VCaP (cell line): ENCODE measurements around the gene EMC7.
"Not testable (repeated sequence)": the region's sequence is repeated elsewhere in the genome, so short reads cannot be mapped to it uniquely, and the experiment has no call there.

ENCODE experiments used
- H3K27ac ChIP-seq: fragments of 450-650 bp; 2 replicates; pipeline ENCODE4 v1.5.1; 2017
- TF ChIP-seq, protein P1 (sequence below): fragments of 450-650 bp; conservative IDR thresholded peaks from 2 replicates; pipeline ENCODE4 v1.5.1; 2017; ENCODE audit warnings: mild to moderate bottlenecking, moderate library complexity

Gene EMC7

DNA sequence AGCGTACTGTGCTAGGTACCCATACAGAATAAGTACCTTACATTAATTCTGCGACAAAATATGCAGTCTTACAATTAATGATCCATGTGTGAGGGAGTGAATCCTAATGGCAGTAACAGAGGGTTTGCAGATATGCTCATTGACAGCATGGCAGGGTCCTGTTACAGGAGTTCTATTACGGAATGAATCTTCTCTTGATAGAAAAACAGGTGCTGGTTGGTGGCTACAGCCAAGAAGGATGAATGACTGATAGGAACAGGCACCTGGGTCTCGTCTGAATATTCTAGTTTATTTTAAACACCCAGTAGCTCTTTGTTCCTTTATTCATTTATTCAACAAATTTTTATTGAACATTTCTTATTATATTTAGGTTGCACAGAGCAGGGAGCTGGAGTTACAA is 23.0 kb upstream of the EMC7 start:
- TF ChIP-seq, protein P1, sequence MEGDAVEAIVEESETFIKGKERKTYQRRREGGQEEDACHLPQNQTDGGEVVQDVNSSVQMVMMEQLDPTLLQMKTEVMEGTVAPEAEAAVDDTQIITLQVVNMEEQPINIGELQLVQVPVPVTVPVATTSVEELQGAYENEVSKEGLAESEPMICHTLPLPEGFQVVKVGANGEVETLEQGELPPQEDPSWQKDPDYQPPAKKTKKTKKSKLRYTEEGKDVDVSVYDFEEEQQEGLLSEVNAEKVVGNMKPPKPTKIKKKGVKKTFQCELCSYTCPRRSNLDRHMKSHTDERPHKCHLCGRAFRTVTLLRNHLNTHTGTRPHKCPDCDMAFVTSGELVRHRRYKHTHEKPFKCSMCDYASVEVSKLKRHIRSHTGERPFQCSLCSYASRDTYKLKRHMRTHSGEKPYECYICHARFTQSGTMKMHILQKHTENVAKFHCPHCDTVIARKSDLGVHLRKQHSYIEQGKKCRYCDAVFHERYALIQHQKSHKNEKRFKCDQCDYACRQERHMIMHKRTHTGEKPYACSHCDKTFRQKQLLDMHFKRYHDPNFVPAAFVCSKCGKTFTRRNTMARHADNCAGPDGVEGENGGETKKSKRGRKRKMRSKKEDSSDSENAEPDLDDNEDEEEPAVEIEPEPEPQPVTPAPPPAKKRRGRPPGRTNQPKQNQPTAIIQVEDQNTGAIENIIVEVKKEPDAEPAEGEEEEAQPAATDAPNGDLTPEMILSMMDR = no peak
- H3K27ac ChIP-seq = no peak overlapping the region

DNA sequence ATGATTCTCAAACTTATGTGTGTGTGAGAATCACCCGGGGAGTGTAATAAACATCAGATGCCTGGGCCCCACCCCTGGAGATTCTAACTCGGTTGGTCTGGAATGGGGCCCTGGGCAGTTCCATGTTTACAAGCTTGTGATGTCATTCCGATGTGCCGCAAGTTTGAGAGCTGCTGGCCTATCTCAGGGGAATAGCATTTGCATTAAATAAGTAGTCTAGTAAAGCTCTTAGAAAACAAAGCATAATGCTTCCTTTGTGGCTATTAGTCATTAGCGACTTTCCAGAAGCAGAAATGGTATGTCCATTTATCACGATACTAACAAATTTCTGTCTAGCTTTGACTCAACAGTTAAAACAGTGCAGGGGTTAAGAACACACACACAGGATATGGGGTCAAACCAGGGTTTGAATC is 21.1 kb upstream of the EMC7 start:
- H3K27ac ChIP-seq = no peak overlapping the region
- TF ChIP-seq, protein P1 = no peak

DNA sequence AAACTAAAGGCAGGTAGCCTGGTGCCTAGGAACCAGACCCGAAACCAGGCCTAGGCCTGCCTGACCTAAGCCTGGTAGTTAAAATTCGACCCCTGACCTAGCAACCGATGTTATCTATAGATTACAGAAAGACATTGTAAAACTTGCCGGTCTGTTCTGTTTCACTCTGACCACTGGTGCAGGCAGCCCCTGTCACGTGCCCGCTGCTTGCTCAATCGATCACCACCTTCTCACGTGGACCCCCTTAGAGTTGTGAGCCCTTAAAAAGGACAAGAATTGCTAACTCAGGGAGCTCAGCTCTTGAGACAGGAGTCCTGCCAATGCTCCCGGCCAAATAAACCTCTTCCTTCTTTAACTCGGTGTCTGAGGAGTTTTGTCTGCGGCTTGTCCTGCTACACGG is 20.1 kb upstream of the EMC7 start:
- H3K27ac ChIP-seq = not testable (repeated sequence)

DNA sequence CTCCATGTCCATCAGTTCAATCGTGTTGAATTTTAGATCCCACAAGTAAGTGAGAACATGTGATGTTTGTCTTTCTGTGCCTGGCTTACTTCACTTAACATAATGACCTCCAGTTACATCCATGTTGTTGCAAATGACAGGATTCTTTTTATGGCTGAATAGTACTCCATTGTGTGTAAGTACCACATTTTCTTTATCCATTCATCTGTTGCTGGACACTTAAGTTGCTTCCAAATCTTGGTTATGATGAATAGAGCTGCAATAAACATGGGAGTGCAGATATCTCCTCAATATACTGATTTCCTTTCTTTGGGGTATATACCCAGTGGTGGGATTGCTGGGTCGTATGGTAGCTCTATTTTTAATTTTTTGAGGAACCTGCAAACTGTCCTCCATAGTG is 18.8 kb upstream of the EMC7 start:
- H3K27ac ChIP-seq = not testable (repeated sequence)

DNA sequence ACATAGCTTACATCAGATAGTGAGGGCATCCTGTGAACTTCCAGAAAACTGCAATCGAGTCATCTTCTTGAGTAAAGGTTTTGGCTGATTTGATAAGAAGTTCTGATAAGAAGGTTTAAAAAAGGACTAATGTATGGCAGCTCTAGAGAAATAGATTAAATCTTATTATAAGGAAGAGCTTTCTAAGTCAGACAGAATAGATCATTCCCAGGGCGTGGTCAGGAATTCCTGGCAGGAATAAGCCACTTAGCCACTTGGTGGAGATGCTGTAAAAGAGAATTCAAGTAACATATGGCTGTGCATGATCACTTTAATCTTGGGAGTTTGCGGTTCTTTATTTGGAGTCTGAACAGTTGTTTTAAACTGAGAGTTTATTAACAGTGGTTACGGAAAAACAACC is 17.6 kb upstream of the EMC7 start:
- TF ChIP-seq, protein P1 = peak; percentile 40
- H3K27ac ChIP-seq = no peak overlapping the region

DNA sequence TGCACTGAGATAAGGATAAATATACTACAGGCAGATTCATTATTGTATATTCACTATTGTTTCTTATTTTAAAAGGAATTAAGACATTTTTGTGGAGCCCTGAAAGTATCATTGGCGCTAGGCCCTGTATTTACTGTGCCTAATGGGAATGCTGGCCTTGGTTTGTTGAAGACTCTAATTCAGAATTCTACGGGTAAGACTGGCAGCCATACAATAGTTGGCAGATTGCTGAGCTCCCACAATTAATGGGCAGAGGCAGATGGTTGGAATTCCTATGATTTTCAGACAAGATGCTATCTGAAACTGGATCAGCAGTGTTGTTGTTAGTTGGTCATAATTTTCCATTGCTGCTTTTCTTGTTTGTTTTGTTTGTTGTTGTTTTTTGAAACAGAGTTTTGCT is 15.0 kb upstream of the EMC7 start:
- no peak overlapping the region for H3K27ac ChIP-seq
- TF ChIP-seq, protein P1 = no peak

DNA sequence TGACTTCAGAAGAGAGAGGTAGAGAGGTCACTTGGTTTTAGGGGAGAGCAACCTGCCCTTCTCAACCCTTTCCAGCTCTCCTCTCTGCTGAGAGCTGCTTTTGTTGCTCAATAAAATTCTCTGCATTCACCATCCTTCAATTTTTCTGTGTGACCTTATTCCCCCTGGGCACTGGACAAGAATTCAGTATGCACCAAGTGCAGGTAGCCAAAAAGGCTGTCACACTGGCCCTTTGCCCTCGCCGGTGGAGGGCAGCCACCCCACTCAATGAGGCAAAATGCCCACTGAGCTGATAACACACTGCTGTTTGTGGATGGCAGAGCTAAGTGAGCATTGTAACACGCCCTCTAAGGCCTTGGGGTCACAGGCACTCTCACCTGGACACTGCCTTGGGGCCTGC is 13.1 kb upstream of the EMC7 start:
- TF ChIP-seq, protein P1 = no peak
- no peak overlapping the region for H3K27ac ChIP-seq

DNA sequence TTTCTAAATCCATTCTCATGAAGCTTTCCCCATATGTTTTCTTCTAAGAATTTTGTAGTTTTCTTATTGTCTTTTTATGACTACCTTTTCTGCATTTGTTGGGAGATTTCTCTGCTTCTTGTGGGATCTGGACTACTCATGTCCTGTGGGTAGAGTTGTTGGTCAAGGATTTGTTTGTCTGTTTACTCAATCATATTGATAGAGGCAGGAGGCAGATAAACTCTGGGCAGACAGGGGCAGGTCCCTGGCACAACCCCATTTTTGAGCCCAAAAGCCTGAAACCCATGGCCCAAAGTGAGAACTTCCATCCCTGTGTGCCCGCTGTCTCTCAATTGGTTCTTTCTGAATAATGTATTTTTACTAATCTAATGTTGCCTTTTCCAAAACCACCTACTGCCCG is 12.6 kb upstream of the EMC7 start:
- H3K27ac ChIP-seq = no peak overlapping the region
- TF ChIP-seq, protein P1 = no peak

DNA sequence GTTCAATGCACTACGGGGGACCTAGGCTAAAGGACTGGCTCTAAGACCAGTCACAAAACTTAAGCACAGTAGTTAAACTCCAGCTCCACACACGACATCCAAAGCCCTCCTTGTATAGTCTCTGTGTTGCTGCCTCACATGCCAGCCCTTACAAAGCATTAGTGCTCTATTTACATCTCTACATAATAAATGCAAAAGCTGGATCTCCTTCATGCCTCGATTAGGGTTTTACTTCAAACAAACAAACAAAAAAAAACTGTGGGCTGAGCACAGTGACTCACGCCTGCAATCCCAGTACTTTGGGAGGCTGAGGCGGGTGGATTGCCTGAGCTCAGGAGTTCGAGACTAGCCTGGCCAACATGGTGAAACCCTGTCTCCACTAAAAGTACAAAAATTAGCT is 9.8 kb upstream of the EMC7 start:
- TF ChIP-seq, protein P1 = no peak
- no peak overlapping the region for H3K27ac ChIP-seq
